C4-2B (cell line): ENCODE data around the gene ATAD3B.

Source experiments
- CTCF ChIP-seq: fragments of 450-650 bp; conservative IDR thresholded peaks from 2 replicates; pipeline ENCODE4 v1.5.1; 2017; ENCODE audit warnings: mild to moderate bottlenecking
- ZFX ChIP-seq: fragments of 450-650 bp; IDR thresholded peaks from 2 replicates; pipeline ENCODE4 v1.6.1; 2017

DNA sequence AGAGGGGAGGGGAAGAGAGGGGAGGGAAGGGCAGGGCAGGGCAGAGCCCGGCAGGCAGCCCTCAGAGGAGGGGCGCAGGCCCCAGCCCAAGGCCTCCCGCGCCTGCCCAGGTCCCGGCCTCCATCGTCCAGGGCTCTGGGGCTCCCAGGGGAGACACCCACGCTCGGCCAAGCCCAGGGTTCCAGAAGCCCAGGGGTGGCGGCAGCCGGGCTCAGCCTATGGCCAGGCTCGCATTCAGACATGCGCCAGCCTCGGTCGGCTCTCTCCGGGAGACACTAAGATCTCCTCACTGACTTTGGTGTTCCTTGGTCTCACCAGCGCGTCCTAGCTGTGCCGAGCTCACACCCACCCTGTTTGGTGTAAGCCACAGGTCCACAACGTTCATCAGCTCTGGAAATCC lies 43.4 kb upstream of the ATAD3B start:
- no peak for TF ChIP-seq CTCF
- TF ChIP-seq ZFX = no peak
